PC-3 (cell line): ENCODE measurements around the gene STRBP. TPM values are rescaled to one million over a fixed set of nuclear protein-coding genes. Genes with fewer than 3 reads are reported as not detected.
A peak's percentile ranks its signal among the peaks of the same experiment; 100 is the strongest.

Source experiments
- ATAC-seq: fragments of 200-7000 bp; cut with Tn5 transposase; 2 replicates; pipeline ENCODE4 v1.9.1; 2020; ENCODE audit warnings: mild to moderate bottlenecking, moderate library complexity
- BruUV-seq: library from RNA; stranded (reverse); fragments of 400-500 nt; replicated peaks from 2 replicates; lab custom pipeline; 2021; lab: Mats Ljungman, UMichigan
- CTCF ChIA-PET: fragments of 300-600 bp; sonication (Branson Sonifier 250); formaldehyde crosslinking; loops from one replicate; lab custom pipeline; 2022; ENCODE audit warnings: antibody characterized with exemption; lab: Charles Lee
- POLR2A ChIA-PET: fragments of 300-600 bp; sonication (Branson Sonifier 250); formaldehyde crosslinking; loops from one replicate; lab custom pipeline; 2022; ENCODE audit warnings: antibody characterized with exemption; ENCODE audit not compliant: unreplicated experiment; lab: Charles Lee
- DNase-seq: peaks from one replicate; pipeline ENCODE4 v3.0.0-alpha.2; 2015
- H2AFZ ChIP-seq: fragments of 300-600 bp; sonication (generic); 2 replicates; pipeline ENCODE4 v1.6.0; 2016; ENCODE audit warnings: antibody characterized with exemption, low read length
- H3F3A ChIP-seq: fragments of 300-600 bp; sonication (generic); one replicate; pipeline ENCODE4 v1.6.0; 2017; ENCODE audit warnings: antibody characterized with exemption, low read length, control low read depth, mild to moderate bottlenecking; ENCODE audit not compliant: unreplicated experiment
- H3K27ac ChIP-seq: fragments of 300-600 bp; sonication (generic); 2 replicates; pipeline ENCODE4 v1.5.1; 2016; ENCODE audit warnings: mild to moderate bottlenecking, low read length
- H3K27me3 ChIP-seq: fragments of 300-600 bp; sonication (generic); 2 replicates; pipeline ENCODE4 v1.6.1; 2016; ENCODE audit warnings: low read length, mixed read lengths
- H3K36me3 ChIP-seq: fragments of 300-600 bp; sonication (generic); 2 replicates; pipeline ENCODE4 v1.6.1; 2016; ENCODE audit warnings: low read depth, mixed run types, low read length, mixed read lengths
- H3K4me1 ChIP-seq: fragments of 300-600 bp; sonication (generic); 2 replicates; pipeline ENCODE4 v1.5.1; 2016; ENCODE audit warnings: low read length; ENCODE audit not compliant: insufficient read depth
- H3K4me2 ChIP-seq: fragments of 300-600 bp; sonication (generic); 2 replicates; pipeline ENCODE4 v1.6.0; 2016; ENCODE audit warnings: low read length
- H3K4me3 ChIP-seq: fragments of 300-600 bp; sonication (generic); 2 replicates; pipeline ENCODE4 v1.5.1; 2016; ENCODE audit warnings: mild to moderate bottlenecking, low read length, mixed read lengths
- H3K79me2 ChIP-seq: fragments of 300-600 bp; sonication (generic); 2 replicates; pipeline ENCODE4 v1.6.1; 2017; ENCODE audit warnings: low read length, mixed read lengths
- H3K9ac ChIP-seq: fragments of 300-600 bp; sonication (generic); 2 replicates; pipeline ENCODE4 v1.6.0; 2016; ENCODE audit warnings: mild to moderate bottlenecking, low read length
- H3K9me2 ChIP-seq: fragments of 300-600 bp; sonication (generic); replicated peaks from 2 replicates; pipeline ENCODE4 v1.6.1; 2016; ENCODE audit warnings: mixed run types, low read length, mixed read lengths
- H3K9me3 ChIP-seq: fragments of 300-600 bp; sonication (generic); 2 replicates; pipeline ENCODE4 v1.6.1; 2016; ENCODE audit warnings: low read length, mixed read lengths
- H4K20me1 ChIP-seq: fragments of 300-600 bp; sonication (generic); 2 replicates; pipeline ENCODE4 v1.6.1; 2016; ENCODE audit warnings: low read length, mixed read lengths
- EZH2 ChIP-seq: fragments of 300-600 bp; sonication (generic); IDR thresholded peaks from one replicate; pipeline ENCODE4 v1.6.1; 2017; ENCODE audit warnings: antibody characterized with exemption, mild to moderate bottlenecking, low read length; ENCODE audit not compliant: unreplicated experiment
- EZH2phosphoT487 ChIP-seq: fragments of 300-600 bp; sonication (generic); IDR thresholded peaks from 2 replicates; pipeline ENCODE4 v1.6.1; 2018; ENCODE audit warnings: mild to moderate bottlenecking, antibody characterized with exemption, low read length, borderline replicate concordance
- intact Hi-C: fragments of 100-400 bp; cut with micrococcal nuclease; formaldehyde crosslinking; loops from 2 replicates; pipeline ENCODE4 v1.9.0; 2023
- total RNA-seq: library from RNA; depleted of rRNA; stranded (reverse); fragments of >200 nt; gene quantifications from 2 replicates; pipeline ENCODE4 v1.2.3, GENCODE V29; 2014
- TF ChIP-seq, protein P1 (sequence below): fragments of 300-600 bp; sonication (generic); conservative IDR thresholded peaks from 2 replicates; pipeline ENCODE4 v1.5.1; 2017; ENCODE audit warnings: antibody characterized with exemption, low read depth, mild to moderate bottlenecking, low read length

STRBP gene
- total RNA-seq, 1 experiment from 2014 or later: 19.2 TPM

DNA sequence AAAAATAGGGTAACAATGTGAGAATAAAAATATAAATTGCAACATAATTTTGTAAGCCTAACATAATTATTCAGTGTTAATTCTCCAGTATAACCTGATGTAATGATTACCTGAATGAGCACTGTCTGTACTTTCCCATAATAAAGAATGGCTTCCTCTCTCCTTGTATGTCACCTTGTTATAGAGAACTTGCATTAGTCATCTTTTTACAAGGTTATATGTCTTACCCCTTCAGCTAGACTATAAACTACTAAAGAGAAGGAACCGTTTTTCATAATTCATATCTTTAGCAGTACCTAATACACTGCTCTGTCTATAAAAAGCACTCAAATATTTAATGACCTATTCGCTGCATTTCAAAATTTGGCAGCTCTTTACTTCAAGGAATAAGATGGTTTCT is 19.8 kb downstream of the STRBP start:
- ATAC-seq: peak; percentile 99

DNA sequence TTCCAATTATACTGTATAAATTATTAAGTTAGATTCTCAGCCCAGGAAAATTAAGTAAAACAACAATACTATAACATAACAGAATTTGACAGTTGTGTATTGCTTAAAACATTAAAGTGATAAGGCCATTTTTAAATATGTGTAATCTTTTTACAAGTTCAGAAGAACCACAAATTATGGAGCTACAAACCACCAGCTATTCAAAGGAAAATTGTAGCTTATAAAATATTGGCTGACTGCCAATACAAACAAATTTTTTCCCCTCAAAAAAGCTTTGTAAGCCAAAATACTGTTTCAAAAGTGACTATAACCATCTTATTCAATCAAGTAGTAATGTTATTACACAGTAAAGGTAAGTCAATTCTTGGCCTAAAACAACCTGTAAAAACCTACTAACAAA is 21.9 kb downstream of the STRBP start:
- CTCF ChIA-PET: no interaction called here

More for the DNA sequence above, 19.8 kb downstream of the STRBP start:
- no TSS peak for BruUV-seq
- peaks cover 5% of the 10 kb centered on the region; the same call in 1 of the 2 replicates for H3K4me1 ChIP-seq
- H3K27me3 ChIP-seq: no peaks in the 10 kb centered on the region
- H3K79me2 ChIP-seq: peaks cover 6% of the 10 kb centered on the region; the same call in 1 of the 2 replicates
- no peak overlapping the region for H3K27ac ChIP-seq
- no peak overlapping the region for H3K9ac ChIP-seq
- H3K4me2 ChIP-seq: no peak overlapping the region
- no peaks in the 10 kb centered on the region for H3K9me3 ChIP-seq
- H3F3A ChIP-seq: no peaks in the 10 kb centered on the region
- ChIA-PET POLR2A (no interaction called here), CTCF (interaction anchor here (0.6 kb wide), 1 partner anchor 154 kb away, joined by 5 read pairs; no protein-coding TSS in a partner anchor)
- intact Hi-C loops: no loop called here
- peak; percentile 36 for DNase-seq
- TF ChIP-seq, protein P1, sequence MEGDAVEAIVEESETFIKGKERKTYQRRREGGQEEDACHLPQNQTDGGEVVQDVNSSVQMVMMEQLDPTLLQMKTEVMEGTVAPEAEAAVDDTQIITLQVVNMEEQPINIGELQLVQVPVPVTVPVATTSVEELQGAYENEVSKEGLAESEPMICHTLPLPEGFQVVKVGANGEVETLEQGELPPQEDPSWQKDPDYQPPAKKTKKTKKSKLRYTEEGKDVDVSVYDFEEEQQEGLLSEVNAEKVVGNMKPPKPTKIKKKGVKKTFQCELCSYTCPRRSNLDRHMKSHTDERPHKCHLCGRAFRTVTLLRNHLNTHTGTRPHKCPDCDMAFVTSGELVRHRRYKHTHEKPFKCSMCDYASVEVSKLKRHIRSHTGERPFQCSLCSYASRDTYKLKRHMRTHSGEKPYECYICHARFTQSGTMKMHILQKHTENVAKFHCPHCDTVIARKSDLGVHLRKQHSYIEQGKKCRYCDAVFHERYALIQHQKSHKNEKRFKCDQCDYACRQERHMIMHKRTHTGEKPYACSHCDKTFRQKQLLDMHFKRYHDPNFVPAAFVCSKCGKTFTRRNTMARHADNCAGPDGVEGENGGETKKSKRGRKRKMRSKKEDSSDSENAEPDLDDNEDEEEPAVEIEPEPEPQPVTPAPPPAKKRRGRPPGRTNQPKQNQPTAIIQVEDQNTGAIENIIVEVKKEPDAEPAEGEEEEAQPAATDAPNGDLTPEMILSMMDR: no peak
- no peak for TF ChIP-seq EZH2
- TF ChIP-seq EZH2phosphoT487: no peak
- no peaks in the 10 kb centered on the region for H3K9me2 ChIP-seq
- H2AFZ ChIP-seq: no peak overlapping the region
- no peaks in the 10 kb centered on the region for H4K20me1 ChIP-seq
- no peaks in the 10 kb centered on the region for H3K36me3 ChIP-seq
- H3K4me3 ChIP-seq: no peak overlapping the region

DNA sequence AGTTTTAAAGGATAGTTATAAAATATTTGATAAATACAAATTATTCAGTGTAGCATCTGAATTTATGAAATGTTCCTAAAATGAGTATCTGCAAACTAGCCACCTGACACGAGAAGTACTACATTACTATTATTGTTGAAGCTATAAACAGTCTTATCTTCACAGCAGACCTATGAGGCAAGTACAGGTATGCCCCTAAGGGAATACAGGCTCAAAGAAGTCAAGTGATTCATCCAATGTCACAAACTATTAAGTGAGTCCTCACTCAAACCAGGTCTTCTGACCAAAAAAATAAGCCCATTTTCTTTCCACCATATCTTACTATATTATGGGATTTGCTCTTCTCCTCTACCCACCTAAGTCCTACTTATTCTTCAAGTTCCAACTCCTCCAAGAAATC is 28.7 kb downstream of the STRBP start:
- CTCF ChIA-PET: no interaction called here
- Histone ChIP-seq H3F3A (no peaks in the 10 kb centered on the region), H3K27ac (no peak overlapping the region), H3K4me2 (no peak overlapping the region), H3K9ac (no peak overlapping the region), H4K20me1 (no peaks in the 10 kb centered on the region), H3K4me3 (no peak overlapping the region), H2AFZ (no peak overlapping the region), H3K27me3 (no peaks in the 10 kb centered on the region), H3K4me1 (no peaks in the 10 kb centered on the region), H3K79me2 (peaks cover 7% of the 10 kb centered on the region; the same call in 1 of the 2 replicates), H3K36me3 (no peaks in the 10 kb centered on the region), H3K9me3 (no peaks in the 10 kb centered on the region), H3K9me2 (no peaks in the 10 kb centered on the region)
- no TSS peak for BruUV-seq
- no peak for ATAC-seq
- TF ChIP-seq, protein P1: no peak
- no peak for TF ChIP-seq EZH2
- POLR2A ChIA-PET: no interaction called here
- intact Hi-C loops: no loop called here
- DNase-seq: peak; percentile 5

More for the DNA sequence above, 21.9 kb downstream of the STRBP start:
- no peak overlapping the region for H2AFZ ChIP-seq
- H3K27me3 ChIP-seq: no peaks in the 10 kb centered on the region
- BruUV-seq: no TSS peak
- intact Hi-C loops: no loop called here
- no peak overlapping the region for H3K9ac ChIP-seq
- no peak overlapping the region for H3K4me3 ChIP-seq
- no peak overlapping the region for H3K27ac ChIP-seq
- peaks cover 7% of the 10 kb centered on the region; the same call in 1 of the 2 replicates for H3K79me2 ChIP-seq
- ATAC-seq (no peak), DNase-seq (peak; percentile 5)
- H3K36me3 ChIP-seq: no peaks in the 10 kb centered on the region
- no peaks in the 10 kb centered on the region for H3K9me3 ChIP-seq
- no peak overlapping the region for H3K4me2 ChIP-seq
- POLR2A ChIA-PET: interaction anchor here (0.6 kb wide), 1 partner anchor 56 kb away, joined by 5 read pairs; no protein-coding TSS in a partner anchor
- H3K9me2 ChIP-seq: no peaks in the 10 kb centered on the region
- TF ChIP-seq, protein P1: no peak
- TF ChIP-seq EZH2 (no peak), EZH2phosphoT487 (no peak)
- no peaks in the 10 kb centered on the region for H4K20me1 ChIP-seq
- H3F3A ChIP-seq: no peaks in the 10 kb centered on the region
- H3K4me1 ChIP-seq: peaks cover 5% of the 10 kb centered on the region; the same call in 1 of the 2 replicates
